ENCODE measurements around the gene UGT1A4. TPM values are rescaled to one million over a fixed set of nuclear protein-coding genes. Genes with fewer than 3 reads are reported as not detected.

The UGT1A4 gene
- total RNA-seq, 2 experiments from 2014 or later, result not detected

DNA sequence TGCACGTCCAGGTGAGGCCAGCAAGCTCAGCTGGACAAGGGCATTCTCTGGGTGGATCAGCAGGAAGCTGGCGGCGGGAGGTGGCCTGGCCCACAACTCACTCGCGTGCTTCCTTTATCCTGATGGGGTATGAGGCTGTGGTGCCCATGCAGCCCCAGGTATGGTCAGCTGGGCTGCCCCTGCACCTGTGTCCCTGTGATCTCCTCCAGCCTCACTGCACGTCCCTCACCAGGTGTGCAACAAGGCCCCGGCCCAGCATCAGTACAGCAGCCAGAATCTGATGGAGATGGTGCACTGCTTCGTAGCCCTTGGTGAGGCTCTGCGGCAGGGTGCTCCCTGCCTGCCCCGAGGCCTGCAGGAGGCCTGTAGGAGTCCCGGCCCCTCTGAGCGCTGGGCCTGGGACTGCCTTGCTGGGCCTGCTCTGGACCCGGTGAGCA is 77.2 kb downstream of the UGT1A4 start:
- Mint-ChIP-seq H3K9me3 (peaks cover 4% of the 10 kb centered on the region), H3K4me1 (ENCODE audit: low read depth) (no peaks in the 10 kb centered on the region), H3K27me3 (no peaks in the 10 kb centered on the region), H3K4me3 (no peak overlapping the region), H3K27ac (no peak overlapping the region), H3K36me3 (ENCODE audit: low read depth) (no peaks in the 10 kb centered on the region)
- no peaks in the 10 kb centered on the region for H3K36me3 ChIP-seq (ENCODE audit: insufficient read depth, low read length)
- TF ChIP-seq, protein P1, sequence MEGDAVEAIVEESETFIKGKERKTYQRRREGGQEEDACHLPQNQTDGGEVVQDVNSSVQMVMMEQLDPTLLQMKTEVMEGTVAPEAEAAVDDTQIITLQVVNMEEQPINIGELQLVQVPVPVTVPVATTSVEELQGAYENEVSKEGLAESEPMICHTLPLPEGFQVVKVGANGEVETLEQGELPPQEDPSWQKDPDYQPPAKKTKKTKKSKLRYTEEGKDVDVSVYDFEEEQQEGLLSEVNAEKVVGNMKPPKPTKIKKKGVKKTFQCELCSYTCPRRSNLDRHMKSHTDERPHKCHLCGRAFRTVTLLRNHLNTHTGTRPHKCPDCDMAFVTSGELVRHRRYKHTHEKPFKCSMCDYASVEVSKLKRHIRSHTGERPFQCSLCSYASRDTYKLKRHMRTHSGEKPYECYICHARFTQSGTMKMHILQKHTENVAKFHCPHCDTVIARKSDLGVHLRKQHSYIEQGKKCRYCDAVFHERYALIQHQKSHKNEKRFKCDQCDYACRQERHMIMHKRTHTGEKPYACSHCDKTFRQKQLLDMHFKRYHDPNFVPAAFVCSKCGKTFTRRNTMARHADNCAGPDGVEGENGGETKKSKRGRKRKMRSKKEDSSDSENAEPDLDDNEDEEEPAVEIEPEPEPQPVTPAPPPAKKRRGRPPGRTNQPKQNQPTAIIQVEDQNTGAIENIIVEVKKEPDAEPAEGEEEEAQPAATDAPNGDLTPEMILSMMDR (IDR thresholded peaks at IDR 0.05), result no peak
- H3K27me3 ChIP-seq (ENCODE audit: control insufficient read depth in 1 of 2, insufficient read depth in 2 of 2, low read length in 2 of 2), result no peaks in the 10 kb centered on the region
- H3K9me3 ChIP-seq (ENCODE audit: control insufficient read depth in 1 of 2, insufficient read depth in 1 of 2, low read length in 2 of 2), result no peaks in the 10 kb centered on the region
- no peaks in the 10 kb centered on the region for H3K4me1 ChIP-seq (ENCODE audit: insufficient read depth, low read length)
- peak in 2 of 14 experiments; percentile 4 to 19 for DNase-seq
- ChIA-PET POLR2A (no interaction called here), CTCF (no interaction called here)
- no peak overlapping the region for H3K4me3 ChIP-seq (ENCODE audit: low read length)
- H3K27ac ChIP-seq (ENCODE audit: low read depth in 1 of 2, low read length in 2 of 2), result no peak overlapping the region
- no peak for ATAC-seq (ENCODE audit: poor library complexity)
- intact Hi-C loops (cut with DNase I, micrococcal nuclease), result no loop called here

DNA sequence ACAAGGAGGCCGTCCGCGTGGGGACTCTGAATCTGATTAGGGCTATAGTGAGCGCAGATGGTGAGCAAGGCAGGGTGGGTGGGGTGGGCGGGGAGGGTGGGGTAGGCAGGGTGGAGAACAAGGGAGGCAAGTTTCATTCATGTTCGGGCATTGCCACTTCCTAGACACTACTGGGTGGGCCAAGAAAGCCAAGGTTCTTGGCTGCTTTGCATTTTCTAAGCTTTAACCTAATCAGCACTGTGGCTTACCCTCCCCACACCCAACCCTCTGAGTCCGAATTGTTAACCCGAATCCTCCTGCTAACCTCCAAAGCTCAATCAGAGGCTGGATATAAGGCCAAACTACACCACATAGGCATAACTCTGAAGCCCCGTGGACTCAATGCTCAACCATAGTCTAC is 77.7 kb downstream of the UGT1A4 start:
- no peak overlapping the region for H3K27ac Mint-ChIP-seq
- no peak overlapping the region for H3K27ac ChIP-seq (ENCODE audit: low read depth in 1 of 2, low read length in 2 of 2)
- no peaks in the 10 kb centered on the region for H3K27me3 ChIP-seq (ENCODE audit: control insufficient read depth in 1 of 2, insufficient read depth in 2 of 2, low read length in 2 of 2)
- no peaks in the 10 kb centered on the region for H3K9me3 ChIP-seq (ENCODE audit: control insufficient read depth in 1 of 2, insufficient read depth in 1 of 2, low read length in 2 of 2)
- H3K4me3 ChIP-seq (ENCODE audit: low read length), result no peak overlapping the region
- H3K4me1 ChIP-seq (ENCODE audit: insufficient read depth, low read length), result no peaks in the 10 kb centered on the region
- intact Hi-C loops (cut with DNase I, micrococcal nuclease), result no loop called here
- H3K4me3 Mint-ChIP-seq, result no peak overlapping the region
- no peaks in the 10 kb centered on the region for H3K36me3 ChIP-seq (ENCODE audit: insufficient read depth, low read length)
- no peak for ATAC-seq (ENCODE audit: poor library complexity)
- POLR2A ChIA-PET, result no interaction called here
- no peaks in the 10 kb centered on the region for H3K36me3 Mint-ChIP-seq (ENCODE audit: low read depth)
- TF ChIP-seq, protein P1 (IDR thresholded peaks at IDR 0.05), result no peak
- CTCF ChIA-PET, result no interaction called here
- DNase-seq, result no peak
- H3K9me3 Mint-ChIP-seq, result peaks cover 4% of the 10 kb centered on the region
- no peaks in the 10 kb centered on the region for H3K27me3 Mint-ChIP-seq
- no peaks in the 10 kb centered on the region for H3K4me1 Mint-ChIP-seq (ENCODE audit: low read depth)

DNA sequence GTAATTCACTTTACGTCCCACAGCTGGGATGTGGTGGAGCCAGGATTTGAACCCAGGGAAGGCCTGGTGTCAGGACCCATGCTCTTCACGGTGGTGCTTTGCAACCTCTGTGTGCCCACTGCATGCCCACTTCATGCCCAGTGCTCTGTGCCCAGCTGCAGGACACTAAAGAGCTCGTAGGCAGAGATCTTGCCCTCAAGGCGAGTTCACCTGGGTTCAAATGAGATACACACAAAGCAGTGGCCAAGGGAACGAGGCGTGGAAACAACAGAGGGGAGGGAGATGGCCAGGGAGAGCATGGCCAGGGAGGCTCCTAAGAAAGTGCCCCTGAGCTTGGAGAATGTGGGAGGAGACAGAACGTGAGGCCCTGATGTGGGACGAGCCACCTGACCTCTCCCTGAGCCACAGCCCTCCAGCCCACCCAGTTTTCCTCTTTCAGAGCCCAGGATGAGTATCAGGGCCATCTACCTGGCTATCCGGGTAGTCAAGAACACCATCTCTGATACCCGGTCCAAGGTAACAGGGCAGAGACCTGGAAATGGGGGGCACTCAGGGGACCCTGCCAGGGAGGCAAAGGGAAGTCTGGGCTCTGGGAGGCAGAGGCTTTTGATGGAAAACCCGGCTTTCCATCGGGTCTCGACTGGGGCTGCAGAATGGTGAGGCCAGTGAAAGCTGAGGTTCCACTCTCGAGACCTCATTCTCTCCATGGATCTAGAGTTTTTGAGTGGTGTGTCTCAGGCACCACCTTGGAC is 80.0 kb downstream of the UGT1A4 start:
- POLR2A ChIA-PET, result no interaction called here
- intact Hi-C loops (cut with DNase I, micrococcal nuclease), result no loop called here
- peaks cover 7% of the 10 kb centered on the region for H3K27me3 Mint-ChIP-seq
- ATAC-seq (ENCODE audit: poor library complexity) (no peak), DNase-seq (no peak)
- peaks cover 4% of the 10 kb centered on the region for H3K9me3 Mint-ChIP-seq
- Histone ChIP-seq H3K4me1 (ENCODE audit: insufficient read depth, low read length) (no peaks in the 10 kb centered on the region), H3K9me3 (ENCODE audit: control insufficient read depth in 1 of 2, insufficient read depth in 1 of 2, low read length in 2 of 2) (no peaks in the 10 kb centered on the region), H3K36me3 (ENCODE audit: insufficient read depth, low read length) (no peaks in the 10 kb centered on the region), H3K27me3 (ENCODE audit: control insufficient read depth in 1 of 2, insufficient read depth in 2 of 2, low read length in 2 of 2) (peaks cover 0 to 3% of the 10 kb centered on the region in 2 experiments), H3K4me3 (ENCODE audit: low read length) (no peak overlapping the region), H3K27ac (ENCODE audit: low read depth in 1 of 2, low read length in 2 of 2) (no peak overlapping the region)
- TF ChIP-seq, protein P1 (IDR thresholded peaks at IDR 0.05), result no peak
- no peaks in the 10 kb centered on the region for H3K4me1 Mint-ChIP-seq (ENCODE audit: low read depth)
- CTCF ChIA-PET, result no interaction called here
- H3K27ac Mint-ChIP-seq, result no peak overlapping the region
- no peaks in the 10 kb centered on the region for H3K36me3 Mint-ChIP-seq (ENCODE audit: low read depth)
- H3K4me3 Mint-ChIP-seq, result no peak overlapping the region

Data from CD4-positive, alpha-beta T cell (primary cell).